Panc1 (cell line): ENCODE results near the gene ECI1. TPM values are rescaled to one million over a fixed set of nuclear protein-coding genes. Genes with fewer than 3 reads are reported as not detected.

Experiments used
- ATAC-seq: fragments of 200-7000 bp; cut with Tn5 transposase; 2 replicates; pipeline ENCODE4 v1.9.1; 2020; ENCODE audit warnings: mild to moderate bottlenecking, moderate library complexity
- BruUV-seq: library from RNA; stranded (reverse); fragments of 400-500 nt; replicated peaks from 2 replicates; lab custom pipeline; 2021; lab: Mats Ljungman, UMichigan
- CTCF ChIA-PET: fragments of 300-600 bp; sonication (Branson Sonifier 250); formaldehyde crosslinking; loops from one replicate; lab custom pipeline; 2022; ENCODE audit warnings: antibody characterized with exemption; lab: Charles Lee
- POLR2A ChIA-PET: fragments of 300-600 bp; sonication (Branson Sonifier 250); formaldehyde crosslinking; loops from one replicate; lab custom pipeline; 2022; ENCODE audit warnings: antibody characterized with exemption; lab: Charles Lee
- DNase-seq: peaks from one replicate; pipeline ENCODE4 v3.0.0-alpha.2; 2010; ENCODE audit warnings: low read depth, low spot score
- H3K27ac ChIP-seq: 2 replicates; pipeline ENCODE4 v1.5.1; 2011; ENCODE audit warnings: mild to moderate bottlenecking, low read length, inconsistent platforms
- H3K27me3 ChIP-seq: fragments of 200-500 bp; sonication (Bioruptor generic); 2 replicates; pipeline ENCODE4 v1.6.0; 2014; ENCODE audit warnings: low read length, inconsistent platforms; ENCODE audit not compliant: control insufficient read depth, insufficient read depth
- H3K36me3 ChIP-seq: fragments of 200-500 bp; sonication (Bioruptor generic); 2 replicates; pipeline ENCODE4 v1.5.1; 2014; ENCODE audit warnings: inconsistent platforms, mild to moderate bottlenecking, low read length, moderate library complexity; ENCODE audit not compliant: control insufficient read depth, insufficient read depth
- H3K4me1 ChIP-seq: 2 replicates; pipeline ENCODE4 v1.5.1; 2011; ENCODE audit warnings: inconsistent platforms, mild to moderate bottlenecking, low read length, moderate library complexity; ENCODE audit not compliant: control insufficient read depth, insufficient read depth
- H3K4me3 ChIP-seq, 2 experiments: 2 replicates each; pipeline ENCODE4 v1.5.1; 2011 to 2012; ENCODE audit warnings: low read depth in 2 of 2, low read length in 2 of 2, mild to moderate bottlenecking in 2 of 2, inconsistent platforms in 1 of 2, moderate library complexity in 1 of 2
- H3K9me3 ChIP-seq: fragments of 200-500 bp; sonication (Bioruptor generic); 2 replicates; pipeline ENCODE4 v1.5.1; 2014; ENCODE audit warnings: low read depth, mild to moderate bottlenecking, inconsistent platforms, low read length, moderate library complexity; ENCODE audit not compliant: control insufficient read depth, insufficient read depth
- POLR2AphosphoS5 ChIP-seq: IDR thresholded peaks from 2 replicates; pipeline ENCODE4 v1.6.1; 2012; ENCODE audit warnings: mild to moderate bottlenecking, low read depth, low read length, moderate library complexity
- SIN3A ChIP-seq: IDR thresholded peaks from 2 replicates; pipeline ENCODE4 v1.6.1; 2012; ENCODE audit warnings: low read depth, mild to moderate bottlenecking, low read length, moderate library complexity, borderline replicate concordance; ENCODE audit not compliant: insufficient read depth
- TCF7L2 ChIP-seq: IDR thresholded peaks from 2 replicates; pipeline ENCODE4 v1.6.1; 2011; ENCODE audit warnings: mild to moderate bottlenecking, low read depth, low read length, inconsistent platforms
- in situ Hi-C: cut with HindIII; loops from 2 replicates; pipeline ENCODE4 v1.10.0; 2016; ENCODE audit warnings: low sequenced_read_pairs, low pct_unique_long_range_greater_than_20kb
- intact Hi-C: fragments of 100-400 bp; cut with micrococcal nuclease; formaldehyde crosslinking; loops from one replicate; pipeline ENCODE4 v1.10.0; 2022; ENCODE audit not compliant: unreplicated experiment
- total RNA-seq: library from RNA; stranded (reverse); gene quantifications from one replicate; pipeline ENCODE4 v1.2.1, GENCODE V29; 2021; ENCODE audit not compliant: unreplicated experiment
- TF ChIP-seq, protein P1 (sequence below): fragments of 450-650 bp; IDR thresholded peaks from 2 replicates; pipeline ENCODE4 v1.5.1; 2017; ENCODE audit warnings: mild to moderate bottlenecking
- TF ChIP-seq, protein P2 (sequence below), 2 experiments: IDR thresholded peaks; 2 replicates each; pipeline ENCODE4 v1.6.1; 2011 to 2012; ENCODE audit warnings: low read depth in 2 of 2, control low read depth in 1 of 2, low read length in 1 of 2, mild to moderate bottlenecking in 1 of 2, moderate library complexity in 1 of 2; ENCODE audit not compliant: insufficient read depth in 1 of 2

ECI1 gene
- total RNA-seq, 1 experiment from 2014 or later: 117 TPM

DNA sequence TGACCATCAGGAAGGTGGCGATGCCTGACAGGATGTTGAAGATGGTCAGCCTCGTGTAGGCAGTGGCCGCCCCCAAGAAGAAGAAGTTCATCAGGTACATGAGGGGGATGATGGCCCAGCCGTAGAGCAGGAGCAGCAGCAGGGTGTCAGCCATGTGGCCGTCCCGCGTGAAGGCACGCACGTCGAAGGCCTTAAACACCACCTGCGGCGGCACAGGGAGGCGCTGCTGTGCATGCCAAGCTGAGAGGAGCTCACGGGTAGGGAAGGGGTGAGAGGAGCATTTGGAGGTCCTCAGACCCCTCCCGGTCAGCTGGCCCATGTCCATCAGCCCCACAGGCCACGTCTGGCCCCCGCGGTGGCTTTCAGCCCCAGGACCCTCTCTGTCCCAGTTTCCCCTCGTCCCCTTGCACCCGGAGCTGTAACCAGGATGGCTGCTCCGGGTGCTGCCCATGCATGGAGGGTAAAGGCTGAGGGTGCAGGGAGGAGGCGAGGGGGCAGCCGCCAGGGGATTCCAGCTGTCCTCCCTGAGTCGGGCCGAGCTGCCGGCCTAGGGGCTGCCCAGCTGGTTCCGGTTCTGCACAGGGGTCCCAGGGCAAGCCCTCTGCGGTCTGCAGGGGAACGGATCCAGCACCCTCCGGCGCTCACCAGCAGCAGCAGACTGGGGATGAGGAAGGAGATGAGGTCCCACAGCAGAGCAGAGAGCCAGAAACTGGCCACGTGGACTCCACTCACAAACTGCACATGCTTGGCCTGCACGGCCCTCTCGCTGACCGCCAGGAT, 33.6 kb upstream of the ECI1 start:
- ATAC-seq (no peak), DNase-seq (no peak)
- ChIA-PET POLR2A (no interaction called here), CTCF (interaction anchor here (0.7 kb wide), 1 partner anchor 34 kb away, joined by 3 read pairs; no protein-coding TSS in a partner anchor)
- Histone ChIP-seq H3K27me3 (no peaks in the 10 kb centered on the region), H3K27ac (no peak overlapping the region), H3K36me3 (no peaks in the 10 kb centered on the region), H3K4me3 (no peak overlapping the region), H3K9me3 (no peaks in the 10 kb centered on the region), H3K4me1 (no peaks in the 10 kb centered on the region)
- BruUV-seq: no TSS peak
- intact Hi-C loops: no loop called here
- no peak for TF ChIP-seq SIN3A
- TF ChIP-seq TCF7L2: no peak
- TF ChIP-seq, protein P1, sequence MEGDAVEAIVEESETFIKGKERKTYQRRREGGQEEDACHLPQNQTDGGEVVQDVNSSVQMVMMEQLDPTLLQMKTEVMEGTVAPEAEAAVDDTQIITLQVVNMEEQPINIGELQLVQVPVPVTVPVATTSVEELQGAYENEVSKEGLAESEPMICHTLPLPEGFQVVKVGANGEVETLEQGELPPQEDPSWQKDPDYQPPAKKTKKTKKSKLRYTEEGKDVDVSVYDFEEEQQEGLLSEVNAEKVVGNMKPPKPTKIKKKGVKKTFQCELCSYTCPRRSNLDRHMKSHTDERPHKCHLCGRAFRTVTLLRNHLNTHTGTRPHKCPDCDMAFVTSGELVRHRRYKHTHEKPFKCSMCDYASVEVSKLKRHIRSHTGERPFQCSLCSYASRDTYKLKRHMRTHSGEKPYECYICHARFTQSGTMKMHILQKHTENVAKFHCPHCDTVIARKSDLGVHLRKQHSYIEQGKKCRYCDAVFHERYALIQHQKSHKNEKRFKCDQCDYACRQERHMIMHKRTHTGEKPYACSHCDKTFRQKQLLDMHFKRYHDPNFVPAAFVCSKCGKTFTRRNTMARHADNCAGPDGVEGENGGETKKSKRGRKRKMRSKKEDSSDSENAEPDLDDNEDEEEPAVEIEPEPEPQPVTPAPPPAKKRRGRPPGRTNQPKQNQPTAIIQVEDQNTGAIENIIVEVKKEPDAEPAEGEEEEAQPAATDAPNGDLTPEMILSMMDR: no peak
- no peak for TF ChIP-seq POLR2AphosphoS5
- TF ChIP-seq, protein P2, sequence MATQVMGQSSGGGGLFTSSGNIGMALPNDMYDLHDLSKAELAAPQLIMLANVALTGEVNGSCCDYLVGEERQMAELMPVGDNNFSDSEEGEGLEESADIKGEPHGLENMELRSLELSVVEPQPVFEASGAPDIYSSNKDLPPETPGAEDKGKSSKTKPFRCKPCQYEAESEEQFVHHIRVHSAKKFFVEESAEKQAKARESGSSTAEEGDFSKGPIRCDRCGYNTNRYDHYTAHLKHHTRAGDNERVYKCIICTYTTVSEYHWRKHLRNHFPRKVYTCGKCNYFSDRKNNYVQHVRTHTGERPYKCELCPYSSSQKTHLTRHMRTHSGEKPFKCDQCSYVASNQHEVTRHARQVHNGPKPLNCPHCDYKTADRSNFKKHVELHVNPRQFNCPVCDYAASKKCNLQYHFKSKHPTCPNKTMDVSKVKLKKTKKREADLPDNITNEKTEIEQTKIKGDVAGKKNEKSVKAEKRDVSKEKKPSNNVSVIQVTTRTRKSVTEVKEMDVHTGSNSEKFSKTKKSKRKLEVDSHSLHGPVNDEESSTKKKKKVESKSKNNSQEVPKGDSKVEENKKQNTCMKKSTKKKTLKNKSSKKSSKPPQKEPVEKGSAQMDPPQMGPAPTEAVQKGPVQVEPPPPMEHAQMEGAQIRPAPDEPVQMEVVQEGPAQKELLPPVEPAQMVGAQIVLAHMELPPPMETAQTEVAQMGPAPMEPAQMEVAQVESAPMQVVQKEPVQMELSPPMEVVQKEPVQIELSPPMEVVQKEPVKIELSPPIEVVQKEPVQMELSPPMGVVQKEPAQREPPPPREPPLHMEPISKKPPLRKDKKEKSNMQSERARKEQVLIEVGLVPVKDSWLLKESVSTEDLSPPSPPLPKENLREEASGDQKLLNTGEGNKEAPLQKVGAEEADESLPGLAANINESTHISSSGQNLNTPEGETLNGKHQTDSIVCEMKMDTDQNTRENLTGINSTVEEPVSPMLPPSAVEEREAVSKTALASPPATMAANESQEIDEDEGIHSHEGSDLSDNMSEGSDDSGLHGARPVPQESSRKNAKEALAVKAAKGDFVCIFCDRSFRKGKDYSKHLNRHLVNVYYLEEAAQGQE (IDR thresholded peaks at IDR 0.05; ENCODE audit: insufficient read depth in 1 of 2, low read depth in 2 of 2, low read length in 1 of 2): no peak
- in situ Hi-C loops: no loop called here

DNA sequence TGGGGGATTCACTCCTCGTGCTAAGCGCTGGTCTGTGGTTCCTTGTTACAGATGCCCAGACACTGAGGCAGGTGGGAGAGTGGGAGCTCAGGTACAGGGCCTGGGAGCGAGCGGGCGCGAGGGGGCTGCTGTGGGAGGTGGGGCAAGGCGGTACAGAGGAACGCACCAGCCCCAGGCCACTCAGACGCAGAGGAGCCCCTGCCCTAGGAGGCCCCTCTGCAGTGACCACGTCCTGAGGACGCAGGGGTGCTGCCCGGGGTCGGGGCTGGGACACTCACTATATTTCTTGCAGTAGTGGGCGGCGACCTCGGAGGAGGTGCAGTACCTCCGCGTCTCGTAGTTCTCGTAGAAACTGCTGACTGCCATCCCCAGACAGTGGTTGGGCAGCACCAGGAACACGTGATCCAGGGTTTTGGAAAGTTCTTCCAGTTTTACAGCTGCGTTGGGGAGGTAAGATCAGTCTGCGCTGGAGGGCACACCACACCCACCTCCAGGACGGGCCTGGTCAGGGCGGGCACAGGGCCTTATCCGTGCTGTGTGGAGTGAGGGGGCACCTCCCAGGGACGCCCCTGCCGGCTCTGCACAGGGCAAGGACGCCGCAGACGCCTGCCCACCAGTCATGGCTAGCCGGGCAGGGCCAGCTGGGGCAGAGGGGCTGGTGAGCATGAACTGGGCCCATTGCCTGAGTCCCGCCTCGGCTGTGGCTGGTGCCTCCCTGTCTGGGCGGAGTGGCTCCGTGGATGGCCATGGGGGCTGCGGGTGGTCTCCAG, 32.8 kb upstream of the ECI1 start:
- DNase-seq (no peak), ATAC-seq (no peak)
- no peaks in the 10 kb centered on the region for H3K4me1 ChIP-seq
- no TSS peak for BruUV-seq
- TF ChIP-seq, protein P2 (IDR thresholded peaks at IDR 0.05; ENCODE audit: insufficient read depth in 1 of 2, low read depth in 2 of 2, low read length in 1 of 2): no peak
- TF ChIP-seq TCF7L2 (no peak), POLR2AphosphoS5 (no peak), SIN3A (no peak)
- TF ChIP-seq, protein P1: no peak
- in situ Hi-C loops (no loop called here), intact Hi-C loops (no loop called here)
- H3K9me3 ChIP-seq: no peaks in the 10 kb centered on the region
- no peak overlapping the region for H3K27ac ChIP-seq
- no peaks in the 10 kb centered on the region for H3K36me3 ChIP-seq
- POLR2A ChIA-PET: no interaction called here
- H3K27me3 ChIP-seq: no peaks in the 10 kb centered on the region
- H3K4me3 ChIP-seq: no peak overlapping the region
- CTCF ChIA-PET: interaction anchor here (0.7 kb wide), 1 partner anchor 35 kb away, joined by 3 read pairs; no protein-coding TSS in a partner anchor
